Effector memory CD8-positive, alpha-beta T cell (primary cell): ENCODE measurements around the gene LDHAL6B.

ENCODE experiments used
- ATAC-seq: fragments of 150-1000 bp; cut with Tn5 transposase; replicated peaks from 2 replicates; pipeline ENCODE4 v1.10.0; 2021; ENCODE audit warnings: mild to moderate bottlenecking, moderate library complexity
- DNase-seq, 3 experiments: peaks; one replicate each; pipeline ENCODE4 v3.0.0; 2021
- H3K27ac Mint-ChIP-seq, 2 donors: one replicate each; pipeline ENCODE4 v1.8.0; 2022; ENCODE audit warnings: mild to moderate bottlenecking in 2 of 2, mixed read lengths in 2 of 2, moderate library complexity in 2 of 2
- H3K27me3 Mint-ChIP-seq, 2 donors: one replicate each; pipeline ENCODE4 v1.8.0; 2022; ENCODE audit warnings: mixed read lengths in 2 of 2
- H3K36me3 Mint-ChIP-seq: one replicate; pipeline ENCODE4 v1.8.0; 2022; ENCODE audit warnings: mild to moderate bottlenecking, moderate library complexity, mixed read lengths; ENCODE audit not compliant: insufficient read depth
- H3K4me1 Mint-ChIP-seq, 2 donors: one replicate each; pipeline ENCODE4 v1.8.0; 2022; ENCODE audit warnings: low read depth in 2 of 2, mixed read lengths in 2 of 2
- H3K4me3 Mint-ChIP-seq, 2 donors: one replicate each; pipeline ENCODE4 v1.8.0; 2022; ENCODE audit warnings: mild to moderate bottlenecking in 2 of 2, mixed read lengths in 2 of 2, moderate library complexity in 2 of 2
- H3K9me3 Mint-ChIP-seq, 2 donors: one replicate each; pipeline ENCODE4 v1.8.0; 2022; ENCODE audit warnings: mixed read lengths in 2 of 2

LDHAL6B gene

DNA sequence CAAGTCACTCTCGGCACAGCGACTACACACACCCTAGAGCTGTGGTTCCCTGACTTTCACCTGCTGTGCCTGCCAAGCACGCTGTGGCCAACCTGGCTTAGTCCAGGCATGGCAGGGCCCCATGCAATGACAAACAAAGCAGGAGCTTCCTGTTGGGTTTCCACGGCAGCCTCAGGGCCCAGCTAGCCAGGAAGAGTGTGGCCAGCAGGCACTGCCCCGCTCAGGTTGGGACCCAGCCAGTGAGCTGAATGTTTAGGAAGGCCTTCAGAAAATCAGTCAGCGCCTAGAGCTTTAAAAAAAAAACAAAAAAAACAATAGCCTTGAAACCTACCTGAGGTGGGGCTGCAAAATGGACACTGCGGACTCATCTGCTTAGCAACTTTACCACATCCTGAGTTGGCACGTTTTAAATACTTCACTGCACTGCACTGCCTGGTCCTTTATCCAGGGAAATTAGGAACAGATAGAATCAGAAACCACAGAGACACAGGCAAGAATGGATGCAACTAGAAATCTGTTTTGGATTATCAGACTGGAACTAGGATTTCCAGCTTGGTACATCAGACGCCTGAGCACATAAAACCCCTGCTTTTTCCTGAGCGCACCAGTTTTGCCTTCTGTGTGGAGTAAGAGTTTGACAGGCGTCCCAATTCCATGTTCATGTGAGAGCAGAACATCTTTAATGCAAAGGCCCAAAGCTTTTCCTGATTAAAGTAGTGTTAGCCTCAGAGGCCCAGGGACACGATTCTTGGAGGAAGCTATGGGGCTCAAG lies 36.2 kb upstream of the LDHAL6B start:
- H3K4me1 Mint-ChIP-seq: peaks cover 0 to 2% of the 10 kb centered on the region in 2 donors
- DNase-seq (no peak), ATAC-seq (no peak)
- H3K36me3 Mint-ChIP-seq: peaks cover 3% of the 10 kb centered on the region
- H3K27me3 Mint-ChIP-seq: peaks cover 2 to 23% of the 10 kb centered on the region in 2 donors
- H3K9me3 Mint-ChIP-seq: no peaks in the 10 kb centered on the region
- no peak overlapping the region for H3K27ac Mint-ChIP-seq
- no peak overlapping the region for H3K4me3 Mint-ChIP-seq

DNA sequence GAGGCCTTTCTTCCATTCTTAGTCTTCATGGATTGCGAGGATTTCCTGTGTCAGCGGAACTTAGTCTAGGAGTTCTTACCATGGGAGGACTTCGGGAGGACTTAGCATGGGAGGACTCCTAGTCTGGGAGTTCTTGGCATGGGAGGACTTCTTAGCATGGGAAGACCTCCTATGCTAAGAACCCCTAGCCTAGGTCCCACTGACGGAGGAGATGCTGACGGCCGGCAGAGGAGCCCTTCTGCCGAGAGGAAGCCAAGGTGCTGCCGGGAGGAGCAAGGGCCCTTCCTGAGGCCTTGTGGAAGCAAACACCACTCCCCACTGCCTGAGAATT lies 35.6 kb upstream of the LDHAL6B start:
- ATAC-seq (no peak), DNase-seq (no peak)
- Mint-ChIP-seq H3K9me3 (no peaks in the 10 kb centered on the region), H3K27me3 (peaks cover 5 to 28% of the 10 kb centered on the region in 2 donors), H3K27ac (no peak overlapping the region), H3K4me3 (no peak overlapping the region), H3K4me1 (peaks cover 0 to 2% of the 10 kb centered on the region in 2 donors), H3K36me3 (peaks cover 3% of the 10 kb centered on the region)

DNA sequence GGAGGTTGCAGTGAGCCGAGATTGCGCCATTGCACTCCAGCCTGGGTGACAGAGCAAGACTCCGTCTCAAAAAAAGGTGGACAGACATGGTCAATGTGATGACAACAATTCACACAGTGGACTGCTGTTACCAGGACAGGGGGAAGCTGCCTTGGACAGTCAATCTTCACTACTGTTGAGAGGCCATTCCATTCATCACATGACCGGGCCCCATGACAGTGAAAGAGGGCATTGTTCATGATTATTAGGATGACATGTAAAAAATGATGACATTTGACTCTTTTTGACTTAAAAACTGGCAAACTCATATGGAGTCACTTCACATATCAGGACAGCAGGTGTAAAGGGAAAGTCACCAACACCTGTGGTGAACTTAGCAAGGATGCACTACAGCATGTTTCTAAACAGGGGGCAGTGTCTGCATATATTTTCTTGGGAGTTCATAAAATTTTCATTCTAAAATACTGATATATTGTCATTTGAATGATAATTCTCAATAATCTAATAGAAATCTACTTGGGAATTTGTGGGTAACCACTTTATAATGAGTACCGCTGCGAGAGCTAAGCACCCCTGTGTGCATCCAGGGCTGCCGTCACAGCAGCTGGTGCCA lies 34.2 kb upstream of the LDHAL6B start:
- Mint-ChIP-seq H3K4me3 (no peak overlapping the region), H3K36me3 (peaks cover 3% of the 10 kb centered on the region), H3K27ac (no peak overlapping the region), H3K27me3 (peaks cover 5 to 41% of the 10 kb centered on the region in 2 donors), H3K4me1 (peaks cover 0 to 2% of the 10 kb centered on the region in 2 donors), H3K9me3 (no peaks in the 10 kb centered on the region)
- DNase-seq (no peak), ATAC-seq (no peak)

DNA sequence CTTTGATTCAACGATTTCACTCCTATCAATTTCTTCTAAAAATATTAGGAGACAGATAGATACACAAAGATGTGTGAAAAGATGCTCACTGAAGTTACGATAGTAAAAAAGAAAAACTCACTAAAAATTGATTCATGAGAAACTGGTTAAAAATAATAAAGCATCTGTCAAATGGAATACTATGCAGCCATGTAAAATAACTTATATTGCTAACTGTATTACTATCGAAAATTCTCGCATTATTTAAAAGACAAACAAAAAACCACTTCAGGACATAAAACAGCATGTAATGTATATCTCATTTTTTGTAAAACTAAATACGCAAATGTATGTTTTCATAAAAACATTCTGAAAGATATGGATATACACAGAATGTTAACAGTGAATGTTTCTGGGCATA lies 33.4 kb upstream of the LDHAL6B start:
- H3K27ac Mint-ChIP-seq: no peak overlapping the region

DNA sequence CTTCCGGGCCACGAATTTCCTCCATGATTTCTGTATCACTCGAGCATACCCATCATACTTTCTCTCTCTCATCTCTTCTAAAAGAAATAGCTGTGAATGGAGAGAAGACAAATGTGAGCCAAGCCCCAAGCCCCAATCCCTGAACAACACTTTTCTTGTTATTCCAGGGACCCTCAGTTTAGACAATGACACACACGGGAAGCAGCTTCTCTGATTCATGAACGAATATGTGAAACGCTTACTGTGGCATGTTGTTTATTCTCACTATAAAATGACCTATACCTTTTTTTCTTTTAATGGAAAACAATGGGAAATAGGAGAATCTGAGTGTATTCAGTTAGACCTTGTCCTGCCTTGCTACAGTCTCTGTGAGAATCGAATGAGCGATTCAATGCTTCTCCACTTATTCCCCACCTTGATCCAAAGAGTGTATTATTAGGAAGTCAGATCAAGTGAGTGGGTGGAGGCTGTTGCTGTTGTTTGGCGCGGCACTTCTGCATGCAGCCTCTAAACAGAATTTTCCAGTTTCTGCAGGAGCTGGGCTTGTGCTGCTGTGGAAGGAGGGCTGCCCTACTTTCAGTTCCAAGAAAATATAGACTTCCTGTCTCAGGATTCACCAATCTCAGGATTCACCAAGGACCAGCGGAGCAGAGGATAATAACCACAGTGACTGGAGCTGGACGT lies 32.4 kb upstream of the LDHAL6B start:
- Mint-ChIP-seq H3K27me3 (peaks cover 18 to 60% of the 10 kb centered on the region in 2 donors), H3K36me3 (peaks cover 6% of the 10 kb centered on the region), H3K27ac (no peak overlapping the region), H3K9me3 (no peaks in the 10 kb centered on the region), H3K4me3 (no peak overlapping the region), H3K4me1 (peaks cover 0 to 2% of the 10 kb centered on the region in 2 donors)
- ATAC-seq (no peak), DNase-seq (no peak)

More for the DNA sequence above, 33.4 kb upstream of the LDHAL6B start:
- H3K27me3 Mint-ChIP-seq: peaks cover 12 to 49% of the 10 kb centered on the region in 2 donors
- ATAC-seq (no peak), DNase-seq (no peak)
- no peaks in the 10 kb centered on the region for H3K9me3 Mint-ChIP-seq
- H3K36me3 Mint-ChIP-seq: peaks cover 3% of the 10 kb centered on the region
- H3K4me3 Mint-ChIP-seq: no peak overlapping the region
- H3K4me1 Mint-ChIP-seq: peaks cover 0 to 2% of the 10 kb centered on the region in 2 donors

DNA sequence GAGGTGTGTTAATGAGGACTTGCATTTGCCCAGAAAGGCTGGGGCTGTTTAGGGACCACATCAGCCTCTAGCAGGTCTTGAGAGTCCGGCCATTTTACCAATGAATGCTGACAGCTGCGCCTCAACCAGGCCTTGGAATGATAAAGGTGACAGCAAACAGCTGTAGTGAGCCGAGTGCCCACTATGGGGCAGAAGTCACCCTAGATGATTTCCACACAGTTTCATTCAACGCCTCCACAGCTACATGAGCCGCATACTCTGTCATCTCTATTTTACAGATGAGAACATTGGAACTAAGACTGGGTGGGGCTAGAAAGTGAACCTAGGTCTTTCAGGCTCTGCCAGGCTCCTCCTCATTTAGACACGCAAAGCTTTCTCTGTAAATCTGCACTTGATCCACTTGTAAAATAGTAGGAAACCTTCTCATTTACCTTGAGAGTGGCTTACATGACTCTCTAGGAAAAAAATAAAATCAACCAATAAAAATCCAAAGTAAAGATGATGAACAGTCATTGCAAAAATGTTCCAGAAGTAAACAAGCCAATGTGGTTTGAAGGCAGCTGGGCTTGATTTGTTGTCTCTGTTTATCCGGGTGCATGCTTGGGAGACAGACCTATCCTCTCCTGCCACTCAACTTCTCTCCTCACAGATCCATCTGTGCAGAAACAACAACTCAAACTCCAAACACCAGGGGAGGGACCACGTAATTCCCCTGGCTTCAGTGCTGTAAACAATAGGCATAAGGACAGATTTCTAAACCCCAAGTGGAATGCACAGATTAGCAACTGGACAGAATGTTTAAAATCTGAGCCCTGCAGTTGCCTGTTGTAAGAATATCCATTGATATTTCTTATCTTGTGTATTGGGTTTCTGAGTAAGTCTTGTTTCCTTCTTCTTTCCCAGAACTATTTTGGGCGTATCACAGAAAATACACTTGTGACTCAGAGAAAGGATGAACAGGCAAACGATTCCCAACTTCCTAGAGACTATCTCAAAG lies 31.5 kb upstream of the LDHAL6B start:
- Mint-ChIP-seq H3K27me3 (peaks cover 18 to 62% of the 10 kb centered on the region in 2 donors), H3K9me3 (no peaks in the 10 kb centered on the region), H3K4me1 (no peaks in the 10 kb centered on the region), H3K36me3 (peaks cover 6% of the 10 kb centered on the region), H3K4me3 (no peak overlapping the region), H3K27ac (no peak overlapping the region)
- DNase-seq (no peak), ATAC-seq (peak; percentile 37)

DNA sequence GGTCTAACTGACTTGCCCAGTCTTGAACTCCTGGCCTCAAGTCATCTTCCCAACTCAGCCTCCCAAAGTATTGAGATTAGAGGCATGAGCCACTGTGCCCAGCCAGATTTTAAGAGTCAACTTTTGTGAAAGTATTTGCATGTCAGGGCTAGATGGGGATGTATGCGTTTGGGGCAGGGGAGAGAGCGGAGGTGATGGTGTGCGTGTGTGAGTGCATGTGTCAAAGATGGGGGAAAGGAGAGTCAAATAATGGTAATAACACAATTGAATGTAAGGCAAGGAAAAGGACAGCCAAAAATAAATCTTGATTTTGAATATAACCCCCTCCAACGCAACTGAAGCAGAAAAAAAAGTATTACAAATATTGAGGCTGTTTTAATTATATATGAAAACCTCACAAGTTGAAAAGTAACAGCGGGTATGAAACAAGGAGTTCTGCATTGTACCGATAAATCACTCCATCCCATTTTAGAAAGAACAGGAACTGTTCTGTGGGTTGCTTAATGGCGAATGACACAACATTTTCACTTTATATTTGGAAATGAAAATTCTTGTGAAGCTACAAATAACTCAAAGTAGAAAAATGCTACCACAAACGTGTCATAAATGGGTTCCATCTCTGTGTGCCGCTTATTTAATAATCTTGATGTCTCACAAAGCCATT lies 29.9 kb upstream of the LDHAL6B start:
- DNase-seq (no peak), ATAC-seq (no peak)
- Mint-ChIP-seq H3K4me1 (no peaks in the 10 kb centered on the region), H3K9me3 (no peaks in the 10 kb centered on the region), H3K27ac (no peak overlapping the region), H3K36me3 (peaks cover 3% of the 10 kb centered on the region), H3K4me3 (no peak overlapping the region), H3K27me3 (peaks cover 18 to 62% of the 10 kb centered on the region in 2 donors)

DNA sequence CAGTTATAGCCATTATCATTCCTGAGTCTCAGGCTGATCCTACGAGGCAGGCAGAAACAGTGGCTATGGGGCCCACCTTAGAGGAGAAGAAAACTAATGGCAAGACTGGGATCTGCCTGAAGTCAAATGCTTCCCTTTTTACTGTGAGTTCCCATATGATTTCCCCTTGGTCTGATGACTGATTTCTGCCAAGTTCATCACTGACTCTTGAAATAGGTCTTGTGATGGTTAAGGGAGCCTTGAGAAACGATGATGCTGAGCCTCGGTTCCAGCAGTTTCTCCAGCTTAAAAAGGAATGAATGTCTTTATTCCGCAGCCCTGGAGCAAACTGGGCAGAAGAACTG lies 29.4 kb upstream of the LDHAL6B start:
- Mint-ChIP-seq H3K4me3 (no peak overlapping the region), H3K9me3 (no peaks in the 10 kb centered on the region), H3K4me1 (no peaks in the 10 kb centered on the region), H3K27ac (no peak overlapping the region), H3K36me3 (peaks cover 3% of the 10 kb centered on the region), H3K27me3 (peaks cover 18 to 62% of the 10 kb centered on the region in 2 donors)
- DNase-seq: no peak
- ATAC-seq: no peak

DNA sequence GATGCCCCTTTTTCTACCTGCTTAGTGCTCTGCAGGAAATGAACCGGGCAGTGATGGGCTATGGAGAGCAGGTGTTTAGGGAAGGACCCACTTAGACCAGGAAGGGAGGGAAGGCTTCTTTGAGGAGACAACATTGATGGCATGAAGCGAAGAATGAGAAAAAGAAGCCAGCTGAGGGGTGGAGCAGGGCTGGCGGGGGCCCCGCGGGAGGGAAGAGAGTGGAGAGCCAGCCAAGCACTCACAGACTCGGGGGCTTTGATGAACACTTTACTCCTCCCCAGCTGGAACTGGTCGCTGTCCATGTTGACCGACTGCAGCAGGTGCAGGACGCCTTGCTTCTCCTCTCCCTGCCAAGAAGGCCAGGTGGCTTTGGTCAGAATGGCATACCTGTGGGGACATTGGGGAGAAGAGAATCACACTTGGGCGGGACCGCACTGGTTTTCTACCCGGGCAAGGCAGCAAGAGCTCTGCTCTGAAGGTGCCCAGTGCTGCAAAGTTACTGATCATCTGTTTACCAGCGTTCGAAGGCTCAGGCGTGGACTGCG lies 28.4 kb upstream of the LDHAL6B start:
- DNase-seq (no peak), ATAC-seq (no peak)
- H3K27ac Mint-ChIP-seq: no peak overlapping the region
- H3K36me3 Mint-ChIP-seq: peaks cover 5% of the 10 kb centered on the region
- H3K27me3 Mint-ChIP-seq: peaks cover 18 to 62% of the 10 kb centered on the region in 2 donors
- no peaks in the 10 kb centered on the region for H3K4me1 Mint-ChIP-seq
- H3K4me3 Mint-ChIP-seq: no peak overlapping the region
- H3K9me3 Mint-ChIP-seq: no peaks in the 10 kb centered on the region

DNA sequence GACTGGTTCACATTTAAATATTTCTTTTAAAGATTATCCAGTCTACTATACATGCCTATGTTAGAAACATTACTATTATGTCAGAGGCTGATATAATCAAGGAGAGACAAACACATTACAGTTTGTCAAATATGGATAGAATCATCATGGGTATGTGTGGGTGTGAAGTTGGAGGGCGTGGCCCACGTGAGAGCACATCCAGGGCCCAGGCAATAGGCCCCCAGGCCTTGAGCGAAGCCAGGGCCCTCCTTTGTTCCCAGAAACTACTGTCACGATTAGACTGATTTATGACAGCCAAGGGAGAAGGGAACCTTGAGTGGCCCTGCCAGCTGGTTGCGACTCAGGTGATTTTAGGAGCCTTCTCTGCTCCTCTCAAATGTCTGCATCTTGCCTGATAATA lies 26.9 kb upstream of the LDHAL6B start:
- Mint-ChIP-seq H3K36me3 (peaks cover 5% of the 10 kb centered on the region), H3K27me3 (peaks cover 23 to 53% of the 10 kb centered on the region in 2 donors), H3K4me3 (no peak overlapping the region), H3K9me3 (no peaks in the 10 kb centered on the region), H3K27ac (no peak overlapping the region), H3K4me1 (no peaks in the 10 kb centered on the region)
- DNase-seq (no peak), ATAC-seq (no peak)

DNA sequence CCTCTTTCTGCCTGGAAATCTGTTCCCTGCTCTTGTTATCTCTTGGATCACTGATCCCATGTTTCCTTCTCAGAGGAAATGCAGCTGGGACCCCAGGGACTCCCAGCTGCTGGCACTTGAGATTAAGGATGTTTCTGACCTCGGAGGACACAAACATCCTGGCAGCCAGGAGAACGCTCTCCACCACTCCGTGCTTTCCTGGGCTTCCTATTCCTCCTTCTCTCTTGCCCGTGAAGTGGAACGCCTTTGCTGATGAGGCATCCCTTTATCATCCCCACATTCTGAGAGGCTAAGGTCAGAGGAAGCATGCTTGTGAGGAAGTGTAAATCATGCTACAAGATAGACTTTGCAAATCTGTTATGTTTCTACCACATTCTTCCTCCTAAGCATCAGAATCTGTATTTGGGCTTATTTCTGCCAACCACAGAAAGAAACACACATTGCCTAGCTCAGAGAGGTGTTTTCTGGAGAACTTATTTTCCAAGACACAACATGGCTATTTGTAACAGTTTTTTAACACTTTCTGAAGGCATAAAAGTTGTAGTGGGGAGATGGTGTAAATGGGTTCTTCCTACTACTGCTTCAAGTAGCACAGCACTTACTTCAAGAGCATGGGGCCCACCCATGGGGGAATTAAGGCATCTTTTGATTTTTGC lies 25.6 kb upstream of the LDHAL6B start:
- H3K36me3 Mint-ChIP-seq: peaks cover 5% of the 10 kb centered on the region
- H3K4me3 Mint-ChIP-seq: no peak overlapping the region
- H3K4me1 Mint-ChIP-seq: no peaks in the 10 kb centered on the region
- ATAC-seq (no peak), DNase-seq (no peak)
- H3K27ac Mint-ChIP-seq: no peak overlapping the region
- peaks cover 25 to 43% of the 10 kb centered on the region in 2 donors for H3K27me3 Mint-ChIP-seq
- H3K9me3 Mint-ChIP-seq: no peaks in the 10 kb centered on the region

DNA sequence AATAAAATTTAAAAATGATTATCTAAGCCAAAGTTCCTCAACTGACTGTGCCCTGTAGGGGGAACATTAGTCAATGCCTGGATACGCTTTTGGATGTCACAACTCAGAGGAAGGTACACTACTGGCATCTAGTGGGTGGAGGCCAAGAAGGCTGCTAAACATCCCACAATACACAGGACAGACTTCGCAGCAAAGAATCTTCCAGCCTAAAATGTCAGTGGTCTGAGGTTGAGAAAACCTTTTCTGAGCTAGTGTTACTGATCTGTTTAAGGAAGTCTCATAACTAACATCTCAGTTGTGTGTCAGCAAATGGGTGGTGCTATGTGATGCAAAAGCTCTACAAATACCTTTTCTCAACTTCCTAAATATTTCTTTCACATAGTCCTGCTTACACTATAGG lies 20.9 kb upstream of the LDHAL6B start:
- DNase-seq (no peak), ATAC-seq (no peak)
- Mint-ChIP-seq H3K9me3 (peaks cover 0 to 2% of the 10 kb centered on the region in 2 donors), H3K36me3 (peaks cover 2% of the 10 kb centered on the region), H3K4me1 (no peaks in the 10 kb centered on the region), H3K27me3 (peaks cover 26 to 31% of the 10 kb centered on the region in 2 donors), H3K27ac (no peak overlapping the region), H3K4me3 (no peak overlapping the region)
